Stimulated activated CD4-positive, alpha-beta T cell treated with anti-CD3 and anti-CD28 coated beads, Interleukin-15, amount 100 ng/mL, for 24 hours (primary cell): Measurements from ENCODE around the gene TNFSF8.
A peak's percentile ranks its signal among the peaks of the same experiment; 100 is the strongest.

Experiments used
- DNase-seq: peaks from one replicate; pipeline ENCODE4 v3.0.0-alpha.2; 2020

The TNFSF8 gene

DNA sequence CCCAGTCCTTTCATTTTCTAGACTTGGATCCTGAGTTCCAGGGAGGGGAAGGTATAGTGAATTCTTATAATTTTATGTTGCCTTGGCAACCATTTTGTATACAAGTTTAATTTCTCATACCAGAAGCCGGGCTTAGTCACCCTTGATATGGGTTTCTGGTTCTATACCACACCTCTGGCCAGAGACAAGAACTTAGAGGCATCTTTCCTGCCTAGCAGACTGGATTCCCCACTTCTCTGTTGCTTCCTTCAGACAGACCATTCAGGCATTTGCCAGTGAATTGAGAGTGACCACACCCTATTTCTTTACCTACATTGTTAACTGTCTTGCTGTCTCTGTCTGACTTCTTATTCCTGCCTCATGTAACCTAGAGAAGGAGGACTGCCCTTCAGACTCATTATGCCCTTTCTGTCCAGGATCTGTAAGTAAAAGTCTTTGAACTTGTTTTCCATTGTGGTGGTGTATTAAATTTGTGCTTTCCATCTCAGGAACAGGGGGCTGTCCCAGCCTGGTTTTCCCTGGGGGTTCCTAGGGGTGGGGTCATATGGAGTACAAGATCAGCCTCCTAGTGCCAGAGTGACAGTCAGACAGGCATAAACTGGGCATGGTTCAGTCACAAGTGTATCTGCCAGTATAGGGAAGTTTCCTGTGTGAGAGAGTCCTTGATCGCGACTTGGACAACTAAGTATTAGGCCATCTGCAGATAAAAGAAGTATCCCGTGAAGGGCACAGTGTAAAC lies 27.4 kb downstream of the TNFSF8 start:
- peak; percentile 40 for DNase-seq

- no peak for DNase-seq
These were observed 29.2 kb downstream of the TNFSF8 start for GRCh38 chr9:114900942-114901802.

DNA sequence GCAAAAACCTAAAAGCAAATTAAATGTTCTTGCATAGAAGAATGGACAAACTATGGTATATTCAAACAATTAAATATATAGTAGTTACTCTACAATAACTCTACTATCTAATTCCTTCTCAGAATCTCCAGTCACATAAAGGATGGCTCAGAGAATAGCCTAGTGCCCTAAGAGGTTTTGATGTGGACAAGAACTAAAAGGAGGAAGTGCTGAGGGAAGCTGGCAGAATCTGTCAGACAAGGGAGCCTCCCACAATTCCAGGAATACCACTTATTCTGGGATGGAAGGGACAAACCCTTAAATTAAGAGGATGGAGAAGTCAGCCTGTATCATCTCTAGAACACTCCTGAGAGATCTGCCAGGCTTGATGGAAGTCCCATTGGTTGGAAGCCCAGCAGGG lies 30.4 kb downstream of the TNFSF8 start:
- DNase-seq: no peak

GRCh38 chr9:114899461-114899860 lies 30.9 kb downstream of the TNFSF8 start:
- DNase-seq: no peak

GRCh38 chr9:114898741-114899140 lies 31.6 kb downstream of the TNFSF8 start:
- DNase-seq: peak; percentile 73

DNA sequence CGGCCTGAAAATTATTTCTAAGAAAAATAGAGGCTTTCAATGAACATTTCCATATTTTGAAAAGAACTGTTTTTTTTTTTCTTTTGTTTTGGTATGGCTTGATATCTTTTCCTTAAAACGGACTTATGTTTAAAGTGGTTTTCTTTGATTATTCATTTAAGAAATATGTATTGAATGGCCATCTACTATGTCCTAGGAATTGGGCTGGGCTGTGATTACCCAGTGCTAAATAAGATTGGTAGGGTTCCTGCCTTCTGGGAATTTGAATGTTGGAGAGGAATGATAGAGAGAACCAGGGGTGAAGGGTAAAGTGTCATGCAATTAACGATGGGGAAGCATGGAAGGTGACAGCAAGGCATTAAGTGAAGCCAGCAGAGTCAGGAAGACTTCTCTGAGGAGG lies 33.2 kb downstream of the TNFSF8 start:
- DNase-seq: no peak

GRCh38 chr9:114896344-114896743 lies 34.0 kb downstream of the TNFSF8 start:
- DNase-seq: no peak

- no peak for DNase-seq
These were observed 34.8 kb downstream of the TNFSF8 start for GRCh38 chr9:114895521-114895991.

DNA sequence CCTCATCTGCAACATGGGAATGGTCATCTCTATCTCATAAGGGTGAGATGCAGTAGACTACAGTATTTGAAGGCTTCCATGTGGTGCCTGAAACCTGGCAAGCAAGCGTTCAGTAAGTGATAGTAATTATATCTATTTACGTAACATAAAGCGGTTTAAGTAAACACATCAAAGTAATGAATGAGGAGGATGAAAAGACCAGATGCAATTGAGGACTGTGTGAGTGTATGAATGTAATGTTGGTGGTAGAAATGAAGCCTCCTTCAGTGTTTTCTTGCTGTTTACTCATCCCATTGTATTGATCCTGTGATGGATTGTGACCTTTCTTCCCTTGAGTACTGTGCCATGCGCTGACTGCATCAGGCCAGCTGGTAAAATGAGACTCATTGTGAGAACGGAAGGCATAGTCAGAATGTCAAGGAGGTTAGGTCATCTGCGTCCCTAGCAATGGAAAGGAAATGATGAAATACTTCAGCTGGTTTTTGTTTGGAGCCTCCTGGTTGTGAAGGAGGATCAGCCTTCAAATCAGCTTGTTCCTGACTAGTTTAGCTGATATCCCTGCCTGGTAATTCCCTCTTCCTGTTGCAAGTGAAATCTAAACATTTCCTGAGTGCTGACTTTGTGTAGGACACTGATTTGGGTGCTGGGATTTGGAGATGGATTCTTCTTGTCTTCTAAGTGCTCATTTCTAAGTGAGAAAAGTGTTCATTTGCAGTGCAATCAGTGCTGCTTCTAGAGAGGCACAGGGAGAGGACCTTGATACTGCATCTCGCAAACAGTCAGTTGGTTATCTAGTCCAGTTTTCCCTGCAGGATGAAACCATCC lies 35.6 kb downstream of the TNFSF8 start:
- DNase-seq: peak; percentile 65

DNA sequence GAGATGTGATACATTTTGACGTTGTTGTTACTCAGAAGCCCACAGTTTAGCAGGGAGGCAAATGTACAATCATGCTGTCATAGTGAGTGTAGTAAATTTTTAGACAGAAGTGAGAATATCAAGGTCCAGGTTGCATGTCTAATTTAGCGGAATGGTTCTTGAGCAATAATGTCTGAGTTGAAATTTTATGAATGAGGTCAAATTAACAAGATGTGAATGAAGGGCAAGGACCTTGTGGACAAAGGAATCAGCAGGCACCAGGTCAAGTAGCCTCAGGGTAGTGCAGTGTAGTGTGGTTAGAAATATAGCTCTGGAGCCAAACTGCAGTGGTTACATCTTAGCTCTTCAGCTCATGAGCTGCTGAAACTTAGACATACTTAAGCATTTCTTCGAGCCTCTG lies 36.2 kb downstream of the TNFSF8 start:
- DNase-seq: no peak

- peak; percentile 59 for DNase-seq
These were observed 37.0 kb downstream of the TNFSF8 start for GRCh38 chr9:114893221-114894010.

DNA sequence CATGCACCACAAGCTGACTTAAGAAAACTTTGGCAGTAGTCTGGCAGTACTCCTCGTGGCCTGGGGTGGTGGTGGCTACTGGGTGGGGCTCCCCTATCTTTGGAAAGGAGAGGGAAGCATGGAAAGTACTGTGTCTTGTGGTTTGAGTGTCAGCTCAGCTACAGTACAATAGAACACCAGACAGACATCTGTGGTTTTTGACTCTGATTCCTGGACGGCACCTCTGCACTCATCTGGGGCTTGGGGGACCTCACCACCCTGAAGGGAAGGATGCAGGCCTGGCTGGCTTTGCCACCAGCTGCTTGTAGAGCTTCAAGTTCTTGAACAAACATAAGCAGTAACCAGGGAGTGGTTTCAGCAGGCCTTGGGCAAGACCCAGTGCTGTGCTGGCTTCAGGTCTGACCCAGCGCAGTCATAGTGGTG lies 40.6 kb downstream of the TNFSF8 start:
- peak; percentile 60 for DNase-seq

DNA sequence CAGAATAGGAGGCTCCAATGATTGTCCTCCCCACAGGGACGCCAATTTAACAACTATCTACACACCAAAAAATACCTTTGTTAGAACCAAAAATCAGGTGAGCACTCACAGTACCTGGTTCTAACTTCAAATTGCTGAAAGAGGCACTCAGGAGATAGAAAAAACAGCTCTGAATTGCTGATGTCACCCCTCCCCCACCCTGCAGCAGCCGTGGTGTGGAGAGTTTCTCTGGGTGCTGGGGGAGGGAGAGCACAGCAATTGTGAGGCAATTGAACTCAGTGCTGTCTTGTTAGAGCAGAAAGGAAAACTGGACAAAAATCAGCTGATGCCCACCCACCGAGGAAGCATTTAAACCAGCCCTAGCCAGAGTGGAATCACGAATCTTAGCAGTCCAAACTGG lies 41.8 kb downstream of the TNFSF8 start:
- no peak for DNase-seq

DNA sequence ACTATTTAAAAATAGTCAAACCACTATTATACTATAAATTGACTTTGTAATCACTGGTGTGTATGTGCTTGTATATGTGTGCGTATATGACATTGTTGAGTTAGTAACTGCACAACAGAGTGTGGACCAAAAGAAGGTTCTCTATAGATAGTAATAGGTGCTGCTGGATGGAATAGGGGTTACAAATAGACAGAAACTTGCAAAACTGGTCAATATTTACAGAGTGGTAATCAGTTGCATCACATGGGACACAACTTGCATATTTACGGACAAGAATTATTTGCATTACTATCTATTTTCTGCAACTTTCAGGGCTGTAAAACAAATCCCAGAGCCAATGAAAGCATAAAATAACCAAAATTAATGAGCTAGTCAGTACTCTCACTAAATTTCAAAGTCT lies 42.4 kb downstream of the TNFSF8 start:
- DNase-seq: no peak

DNA sequence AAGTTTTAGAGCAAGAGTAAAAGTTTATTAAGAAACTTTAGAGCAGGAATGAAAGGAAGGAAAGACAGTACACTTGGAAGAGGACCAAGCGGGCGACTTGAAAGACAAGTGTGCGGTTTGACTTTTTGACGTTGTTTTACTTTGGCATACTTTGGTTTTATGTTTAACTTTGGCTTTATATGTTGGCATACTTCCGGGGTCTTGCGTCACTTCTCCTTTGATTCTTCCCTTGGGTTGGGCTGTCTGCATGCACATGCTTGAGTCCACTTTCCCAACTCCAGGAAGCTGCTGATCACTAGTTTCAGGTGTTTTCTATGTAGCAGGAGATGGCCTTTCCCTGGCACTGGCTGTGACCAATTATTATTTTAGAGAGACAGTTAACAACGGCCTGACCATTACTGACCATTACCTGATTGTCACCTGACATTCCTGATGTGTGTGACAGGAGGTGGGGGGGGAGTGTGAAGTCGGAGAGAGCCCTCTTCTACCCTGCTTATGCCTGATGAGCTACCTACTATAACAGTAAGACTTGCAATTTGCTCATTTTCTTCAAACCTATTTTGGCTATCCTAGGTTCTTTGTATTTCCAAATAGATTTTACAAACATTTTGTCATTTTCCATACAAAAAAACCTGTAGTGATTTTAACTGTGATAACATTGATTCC lies 45.5 kb downstream of the TNFSF8 start:
- no peak for DNase-seq

DNA sequence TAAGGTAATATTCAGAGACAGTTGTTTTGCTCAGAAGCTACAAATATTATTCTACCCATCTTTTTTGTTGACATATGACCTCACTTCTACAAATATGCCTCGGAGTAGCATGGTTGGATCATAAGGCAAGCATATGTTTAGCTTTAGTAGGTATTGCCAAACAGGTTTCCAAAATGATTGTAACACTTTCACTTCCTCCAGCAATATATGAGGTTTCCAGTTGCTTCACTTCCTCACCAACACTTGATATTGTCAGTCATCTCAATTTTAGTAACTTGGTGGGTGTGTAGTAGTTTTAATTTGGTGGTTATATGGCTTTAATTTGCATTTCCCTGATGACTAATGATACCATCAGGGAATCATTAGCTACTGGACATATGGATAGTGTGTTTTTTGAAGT lies 46.7 kb downstream of the TNFSF8 start:
- no peak for DNase-seq

GRCh38 chr9:114880291-114880745 lies 50.1 kb downstream of the TNFSF8 start:
- DNase-seq: no peak

DNA sequence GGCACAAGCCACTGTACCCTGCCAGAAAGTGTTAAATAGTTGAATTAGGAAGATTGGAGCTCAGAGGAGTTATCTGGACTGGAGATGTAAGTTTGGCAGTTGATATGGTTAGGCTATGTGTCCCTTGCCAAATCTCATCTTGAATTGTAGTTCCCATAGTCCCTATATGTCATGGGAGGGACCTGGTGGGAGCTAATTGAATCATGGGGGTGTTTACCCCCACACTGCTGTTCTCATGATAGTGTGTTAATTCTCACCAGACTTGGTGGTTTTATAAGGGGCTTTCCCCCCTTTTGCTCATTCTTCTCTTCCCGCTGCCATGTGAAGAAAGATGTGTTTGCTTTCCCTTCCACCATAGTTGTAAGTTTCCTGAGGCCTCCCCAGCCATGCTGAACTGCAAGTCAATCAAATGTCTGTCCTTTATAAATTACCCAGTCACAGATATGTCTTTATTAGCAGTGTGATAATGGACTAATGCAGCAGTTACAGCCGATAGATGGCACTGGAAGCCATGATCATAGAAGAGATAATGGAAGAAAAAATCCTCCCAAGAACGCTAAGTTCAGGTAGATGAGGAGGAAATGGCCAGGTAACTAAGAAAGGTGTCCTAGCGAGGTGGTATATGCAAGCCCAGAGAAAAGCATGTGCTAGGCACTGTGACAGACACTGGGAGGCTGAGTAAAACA lies 51.4 kb downstream of the TNFSF8 start:
- no peak for DNase-seq

GRCh38 chr9:114869845-114870244 lies 60.5 kb downstream of the TNFSF8 start:
- no peak for DNase-seq

- DNase-seq: no peak
These were observed 61.0 kb downstream of the TNFSF8 start for GRCh38 chr9:114869378-114869777.

DNA sequence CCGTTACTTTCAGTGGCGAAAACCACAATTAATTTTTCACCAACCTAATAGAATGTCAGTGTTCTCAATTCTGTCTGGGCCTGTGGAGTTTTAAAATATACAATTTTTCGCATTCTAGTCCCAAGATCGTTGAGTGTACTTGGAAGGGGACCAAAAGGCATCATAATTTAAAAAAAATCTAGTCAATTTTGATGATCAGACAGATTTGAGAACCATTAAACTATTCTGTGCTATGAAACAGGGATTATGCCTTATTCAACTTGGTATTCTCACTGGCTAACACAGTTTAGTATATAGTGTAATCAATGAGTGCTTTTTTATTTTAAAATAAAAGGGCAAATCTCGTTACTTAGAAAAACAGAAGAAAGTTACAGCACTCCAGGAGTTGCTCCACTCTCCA lies 63.1 kb downstream of the TNFSF8 start:
- no peak for DNase-seq
